Bronchial epithelial cell (primary cell): Measurements from ENCODE around the gene KCTD19. TPM values are rescaled to one million over a fixed set of nuclear protein-coding genes. Genes with fewer than 3 reads are reported as not detected.

Source experiments
- DNase-seq: peaks from one replicate; pipeline ENCODE4 v3.0.0-alpha.2; 2010; ENCODE audit warnings: low read depth
- FAIRE-seq: peaks from 2 replicates; lab custom pipeline; 2011; peaks lifted over from hg19 to GRCh38; lab: Jason Lieb, UNC
- H3K27me3 ChIP-seq: 2 replicates; pipeline ENCODE4 v1.5.1; 2011; ENCODE audit warnings: low read length; ENCODE audit not compliant: control insufficient read depth, insufficient read depth
- H3K36me3 ChIP-seq: 2 replicates; pipeline ENCODE4 v1.5.1; 2011; ENCODE audit warnings: low read length; ENCODE audit not compliant: control insufficient read depth, insufficient read depth
- H3K4me3 ChIP-seq: 2 replicates; pipeline ENCODE4 v1.5.1; 2011; ENCODE audit warnings: mild to moderate bottlenecking, low read depth, low read length, control low read depth
- CTCF ChIP-seq: IDR thresholded peaks from 2 replicates; pipeline ENCODE4 v1.5.1; 2011; ENCODE audit warnings: mild to moderate bottlenecking, moderate library complexity, low read length, control low read depth, inconsistent platforms; ENCODE audit not compliant: insufficient read depth, severe bottlenecking
- total RNA-seq: library from RNA; depleted of rRNA; stranded (reverse); fragments of >200 nt; gene quantifications from 2 replicates; pipeline ENCODE4 v1.2.1, GENCODE V29; 2014

The KCTD19 gene
- total RNA-seq, 1 donor from 2014 or later: not detected

DNA sequence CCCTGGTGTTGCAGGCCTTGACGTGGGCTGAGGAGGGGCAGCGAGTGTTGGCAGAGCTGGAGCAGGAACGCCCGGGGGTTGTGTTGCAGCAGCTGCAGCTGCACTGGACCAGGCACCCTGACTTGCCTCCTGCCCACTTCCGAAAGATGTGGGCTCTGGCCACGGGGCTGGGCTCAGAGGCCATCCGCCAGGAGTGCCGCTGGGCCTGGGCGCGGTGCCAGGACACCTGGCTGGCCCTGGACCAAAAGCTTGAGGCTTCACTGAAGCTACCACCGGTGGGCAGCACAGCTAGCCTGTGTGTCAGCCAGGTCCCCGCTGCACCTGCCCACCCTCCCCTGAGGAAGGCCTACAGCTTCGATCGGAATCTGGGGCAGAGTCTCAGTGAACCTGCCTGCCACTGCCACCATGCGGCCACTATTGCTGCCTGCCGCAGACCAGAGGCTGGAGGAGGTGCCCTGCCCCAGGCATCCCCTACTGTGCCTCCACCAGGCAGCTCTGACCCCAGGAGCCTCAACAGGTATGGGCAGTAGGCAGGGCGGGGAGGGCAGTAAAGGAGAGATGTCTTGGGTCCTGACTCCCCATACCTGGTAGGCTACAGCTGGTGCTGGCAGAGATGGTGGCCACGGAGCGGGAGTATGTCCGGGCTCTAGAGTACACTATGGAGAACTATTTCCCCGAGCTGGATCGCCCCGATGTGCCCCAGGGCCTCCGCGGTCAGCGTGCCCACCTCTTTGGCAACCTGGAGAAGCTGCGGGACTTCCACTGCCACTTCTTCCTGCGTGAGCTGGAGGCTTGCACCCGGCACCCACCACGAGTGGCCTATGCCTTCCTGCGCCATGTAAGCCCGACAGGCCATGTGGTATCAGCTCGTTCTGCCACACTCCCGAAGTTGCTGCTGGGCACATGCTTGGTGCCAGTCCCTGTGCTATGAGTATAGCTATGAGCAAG is 41.6 kb downstream of the KCTD19 start:
- Histone ChIP-seq H3K4me3 (no peak overlapping the region), H3K27me3 (no peaks in the 10 kb centered on the region), H3K36me3 (no peaks in the 10 kb centered on the region)
- DNase-seq (peak; percentile 21), FAIRE-seq (no peak)
- peak; percentile 78 for TF ChIP-seq CTCF

DNA sequence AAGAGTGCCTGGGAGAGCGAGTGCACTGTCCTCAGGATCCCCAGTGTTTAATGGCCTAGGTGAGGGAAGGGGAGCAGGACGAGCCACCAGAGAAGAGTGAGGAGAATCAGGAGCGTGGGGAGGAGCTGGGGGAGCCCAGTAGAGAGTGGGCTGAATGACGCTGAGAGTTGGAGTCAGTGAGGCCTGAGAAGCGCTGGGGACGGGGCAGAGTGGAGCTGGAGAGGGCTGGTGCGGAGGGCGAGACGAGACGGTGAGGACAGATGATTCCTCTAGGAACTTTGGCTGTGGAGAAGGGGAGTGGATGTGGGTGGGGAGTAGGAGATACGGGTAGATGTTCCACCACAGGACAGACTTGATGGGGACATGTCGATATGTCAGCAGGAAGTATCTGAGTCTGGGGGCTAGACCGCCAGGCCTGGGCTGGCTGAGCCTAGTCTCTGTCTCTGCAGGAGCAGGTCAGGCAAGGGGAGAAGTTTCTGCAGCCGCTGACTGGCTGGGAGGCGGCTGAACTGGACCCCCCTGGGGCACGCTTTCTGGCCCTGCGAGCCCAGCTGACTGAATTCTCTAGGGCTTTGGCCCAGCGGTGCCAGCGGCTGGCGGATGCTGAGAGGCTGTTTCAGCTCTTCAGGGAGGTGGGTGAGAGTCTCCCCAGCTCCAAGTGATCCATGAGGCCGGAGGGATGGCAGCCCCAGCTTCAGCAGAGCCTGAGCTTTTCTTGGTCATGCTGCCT is 42.5 kb downstream of the KCTD19 start:
- Histone ChIP-seq H3K36me3 (no peaks in the 10 kb centered on the region), H3K4me3 (no peak overlapping the region), H3K27me3 (no peaks in the 10 kb centered on the region)
- FAIRE-seq (peak; percentile 18), DNase-seq (no peak)
- no peak for TF ChIP-seq CTCF

- H3K27me3 ChIP-seq: no peaks in the 10 kb centered on the region
- no peaks in the 10 kb centered on the region for H3K36me3 ChIP-seq
- no peak overlapping the region for H3K4me3 ChIP-seq
- FAIRE-seq (peak; percentile 85), DNase-seq (peak; percentile 57)
- no peak for TF ChIP-seq CTCF
Measured at GRCh38 chr16:67283039-67283825, 43.3 kb downstream of the KCTD19 start.

GRCh38 chr16:67282447-67282805 is 44.1 kb downstream of the KCTD19 start:
- Histone ChIP-seq H3K27me3 (no peaks in the 10 kb centered on the region), H3K36me3 (no peaks in the 10 kb centered on the region), H3K4me3 (no peak overlapping the region)
- no peak for TF ChIP-seq CTCF
- DNase-seq (no peak), FAIRE-seq (no peak)

DNA sequence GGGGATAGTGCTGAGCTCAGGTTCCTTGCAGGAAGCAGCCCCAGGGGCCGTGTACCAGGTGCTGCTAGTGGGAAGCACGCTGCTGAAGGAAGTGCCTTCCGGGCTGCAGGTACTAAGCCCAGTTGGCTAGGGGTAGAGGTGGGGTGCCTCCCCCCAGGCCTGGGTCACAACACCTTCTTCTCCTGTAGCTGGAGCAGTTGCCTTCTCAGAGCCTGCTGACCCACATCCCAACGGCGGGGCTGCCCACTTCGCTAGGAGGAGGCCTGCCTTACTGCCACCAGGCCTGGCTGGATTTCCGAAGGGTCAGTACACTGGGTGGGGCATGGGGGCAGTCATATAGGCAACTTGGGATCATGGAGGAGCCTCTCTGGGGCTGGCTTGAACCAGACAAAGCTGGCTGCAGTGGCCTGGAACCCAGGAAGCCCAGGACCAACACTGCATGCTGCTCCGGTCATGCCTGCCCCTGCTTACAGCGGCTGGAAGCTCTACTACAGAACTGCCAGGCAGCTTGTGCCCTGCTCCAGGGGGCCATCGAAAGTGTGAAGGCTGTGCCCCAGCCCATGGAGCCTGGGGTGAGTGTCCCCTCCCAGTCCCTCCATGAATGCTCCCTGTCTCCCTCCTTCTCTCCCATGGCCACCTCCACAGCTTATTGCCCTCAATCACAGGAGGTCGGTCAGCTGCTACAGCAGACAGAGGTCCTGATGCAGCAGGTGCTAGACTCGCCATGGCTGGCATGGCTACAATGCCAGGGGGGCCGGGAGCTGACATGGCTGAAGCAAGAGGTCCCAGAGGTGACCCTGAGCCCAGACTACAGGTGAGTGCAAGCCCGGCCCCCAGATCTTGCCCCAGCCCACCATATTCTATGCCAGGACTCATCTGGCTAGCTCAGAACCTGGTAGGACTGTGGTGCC is 44.8 kb downstream of the KCTD19 start:
- Histone ChIP-seq H3K4me3 (no peak overlapping the region), H3K27me3 (no peaks in the 10 kb centered on the region), H3K36me3 (no peaks in the 10 kb centered on the region)
- DNase-seq (no peak), FAIRE-seq (peak; percentile 13)
- no peak for TF ChIP-seq CTCF
